HG03558 (cell line): ENCODE measurements around the gene FMOD.

Experiments
- ATAC-seq: cut with Tn5 transposase; IDR thresholded peaks from one replicate; pipeline ENCODE4 v1.9.1; 2021; ENCODE audit warnings: moderate number of reproducible peaks; ENCODE audit not compliant: unreplicated experiment; ENCODE audit errors: extremely low read depth

Gene FMOD

DNA sequence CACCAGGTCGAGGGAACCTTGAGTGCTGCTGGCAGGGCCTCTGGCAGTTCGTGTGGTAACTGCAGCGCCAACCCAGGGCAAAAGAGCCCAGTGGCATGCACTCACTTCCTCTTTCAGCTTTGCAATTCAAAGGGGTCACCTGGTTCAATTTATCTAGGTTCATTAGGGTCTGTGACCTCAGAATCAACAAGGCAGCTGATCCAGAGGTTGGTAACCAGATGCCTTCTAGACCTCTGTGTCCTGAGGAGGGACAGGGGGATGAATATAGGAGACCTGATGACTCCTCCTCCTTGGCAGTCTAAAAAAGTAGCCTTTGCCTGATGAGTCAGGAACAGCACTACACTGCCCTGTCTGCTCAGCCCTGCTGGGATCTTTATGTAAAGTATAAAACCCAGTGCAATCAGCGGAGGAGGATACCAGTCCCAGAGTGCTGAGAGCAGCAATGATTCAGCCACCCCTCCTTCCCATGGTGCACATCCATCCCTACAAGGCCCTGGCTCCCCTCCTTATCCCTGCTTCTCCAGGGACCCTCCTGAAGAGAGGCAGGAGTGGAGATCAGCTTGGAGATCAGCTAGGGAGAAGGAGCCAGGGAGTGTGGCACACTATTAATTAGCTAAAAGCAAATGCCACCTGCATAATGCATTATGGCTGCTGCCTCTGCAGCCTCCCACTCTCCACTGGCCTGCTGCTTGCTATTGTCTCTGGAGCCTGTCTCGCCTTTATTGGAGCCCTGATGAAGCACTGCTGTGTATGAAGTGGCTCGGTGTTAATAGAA, 11.2 kb upstream of the FMOD start:
- ATAC-seq: no peak

DNA sequence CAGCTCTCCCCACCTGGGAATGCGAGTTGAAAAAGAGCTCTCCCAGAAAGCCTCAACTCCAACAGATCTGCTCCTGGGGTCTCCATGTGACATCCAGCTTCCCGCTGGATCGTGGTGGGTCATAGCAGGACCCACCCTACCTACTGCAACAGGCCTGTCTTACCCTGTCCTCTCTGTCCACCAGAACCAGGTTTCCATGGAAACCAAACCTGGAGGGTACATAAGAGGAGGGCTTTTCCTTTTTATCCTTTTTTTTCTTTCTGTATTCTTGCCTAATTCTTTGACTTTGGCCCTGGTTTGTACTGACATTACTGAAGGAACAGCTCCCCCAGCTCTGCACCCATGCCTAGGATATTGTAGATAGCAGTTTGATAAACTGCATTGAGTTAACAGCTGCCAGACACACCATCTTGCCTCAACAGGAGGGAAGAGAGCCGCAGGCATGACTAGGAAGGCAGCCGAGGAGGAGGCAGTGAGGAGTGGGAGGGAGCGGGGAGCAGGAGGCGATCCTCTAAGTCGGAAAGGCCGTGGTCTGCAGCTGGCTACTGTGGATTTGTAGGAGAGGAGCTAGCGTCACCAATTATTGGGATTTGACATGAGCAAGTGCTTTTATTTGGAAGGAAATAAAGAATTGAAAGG, 9.7 kb upstream of the FMOD start:
- ATAC-seq: no peak

- no peak for ATAC-seq
Measured at GRCh38 chr1:203359010-203359571, 8.2 kb upstream of the FMOD start.

DNA sequence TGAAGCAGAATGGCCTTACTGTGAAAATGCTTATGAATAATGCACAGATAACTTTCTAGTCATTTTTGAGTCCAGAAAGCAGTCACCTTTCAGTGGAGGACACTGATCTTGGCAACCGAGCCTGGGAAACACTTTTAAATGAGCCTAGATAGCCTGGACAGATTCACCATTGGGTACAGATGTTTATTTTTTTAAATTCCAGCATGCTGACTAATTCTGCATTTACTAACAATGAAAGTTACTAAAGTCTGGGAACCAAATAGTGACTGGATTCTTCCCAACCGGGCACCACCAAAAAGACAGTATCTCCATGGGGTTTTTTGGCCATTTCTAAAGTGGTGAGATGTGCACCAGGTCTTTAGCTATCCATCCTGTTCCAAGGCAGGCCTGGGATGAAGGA, 3.3 kb upstream of the FMOD start:
- ATAC-seq: no peak

DNA sequence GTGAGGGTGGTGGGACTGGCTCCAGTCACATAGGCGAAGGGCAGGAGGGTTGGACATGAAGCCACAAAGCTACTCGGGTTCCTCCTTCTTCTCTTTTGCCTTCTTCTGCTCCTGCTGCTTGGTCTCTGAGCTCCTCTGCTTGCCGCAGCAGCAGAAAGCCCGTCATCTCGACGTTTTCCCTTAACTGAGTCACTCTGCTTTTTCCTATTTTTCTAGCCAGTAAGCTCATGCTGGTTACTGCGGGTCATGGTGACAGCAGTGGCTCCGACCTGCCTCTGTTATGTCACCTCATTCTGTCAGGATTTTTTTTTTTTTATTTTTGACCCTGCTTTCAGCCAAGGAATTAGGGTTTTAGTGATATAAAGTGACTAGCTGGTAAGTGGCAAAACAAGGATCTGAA, 2.6 kb upstream of the FMOD start:
- ATAC-seq: no peak

DNA sequence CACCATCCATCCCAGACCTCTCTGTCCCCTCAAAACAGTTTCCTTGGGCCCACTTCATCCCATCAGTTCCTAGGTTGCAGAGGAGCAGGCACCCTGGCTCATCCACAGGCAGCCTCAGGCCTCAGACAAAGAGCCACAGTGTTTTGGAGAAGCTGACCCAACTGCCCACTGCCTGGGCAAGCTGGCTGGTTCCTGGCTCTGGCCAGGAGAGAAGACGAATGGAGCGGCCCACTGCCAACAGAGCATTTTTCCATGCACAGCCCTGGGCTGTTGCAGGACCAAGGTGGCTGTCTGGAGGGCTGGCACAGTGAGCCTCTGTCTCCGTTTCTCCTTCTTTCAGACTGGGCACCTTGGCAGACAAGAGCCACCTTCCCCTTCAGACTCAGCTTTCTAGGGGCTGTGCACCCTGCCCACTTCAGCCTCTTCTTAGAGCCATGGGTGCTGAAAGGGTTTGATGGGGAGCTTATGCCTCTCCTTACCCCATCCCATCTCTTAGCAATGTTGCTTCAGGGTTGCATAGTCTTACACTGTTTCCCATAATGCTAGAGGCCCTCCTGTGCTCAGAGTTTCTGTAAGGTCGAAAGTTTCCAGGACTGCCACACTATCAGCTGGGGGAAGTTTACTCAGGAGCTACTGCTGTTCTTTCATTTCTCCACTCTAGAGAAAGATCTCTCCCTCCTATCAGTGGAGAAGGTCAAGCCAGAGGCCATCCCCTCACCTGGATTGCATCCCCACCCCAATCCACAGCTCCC, 973 bp downstream of the FMOD start:
- no peak for ATAC-seq

GRCh38 chr1:203349166-203349565, 1.8 kb downstream of the FMOD start:
- ATAC-seq: no peak

DNA sequence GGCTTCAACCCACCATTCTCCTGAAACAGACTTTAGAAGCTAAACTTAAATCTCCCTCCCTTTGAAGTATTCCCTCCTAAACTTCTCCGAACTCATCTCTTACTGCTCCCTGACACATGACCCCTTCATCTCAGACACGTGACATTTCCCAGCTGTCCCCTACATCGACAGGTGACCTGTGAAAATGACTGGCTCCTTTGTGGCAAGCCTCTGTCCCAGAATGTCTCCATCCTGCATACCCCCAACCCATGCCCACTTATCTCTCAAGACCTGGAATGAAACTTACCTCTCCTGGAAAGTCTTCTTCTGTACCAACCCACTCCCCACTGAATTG, 4.2 kb downstream of the FMOD start:
- no peak for ATAC-seq

DNA sequence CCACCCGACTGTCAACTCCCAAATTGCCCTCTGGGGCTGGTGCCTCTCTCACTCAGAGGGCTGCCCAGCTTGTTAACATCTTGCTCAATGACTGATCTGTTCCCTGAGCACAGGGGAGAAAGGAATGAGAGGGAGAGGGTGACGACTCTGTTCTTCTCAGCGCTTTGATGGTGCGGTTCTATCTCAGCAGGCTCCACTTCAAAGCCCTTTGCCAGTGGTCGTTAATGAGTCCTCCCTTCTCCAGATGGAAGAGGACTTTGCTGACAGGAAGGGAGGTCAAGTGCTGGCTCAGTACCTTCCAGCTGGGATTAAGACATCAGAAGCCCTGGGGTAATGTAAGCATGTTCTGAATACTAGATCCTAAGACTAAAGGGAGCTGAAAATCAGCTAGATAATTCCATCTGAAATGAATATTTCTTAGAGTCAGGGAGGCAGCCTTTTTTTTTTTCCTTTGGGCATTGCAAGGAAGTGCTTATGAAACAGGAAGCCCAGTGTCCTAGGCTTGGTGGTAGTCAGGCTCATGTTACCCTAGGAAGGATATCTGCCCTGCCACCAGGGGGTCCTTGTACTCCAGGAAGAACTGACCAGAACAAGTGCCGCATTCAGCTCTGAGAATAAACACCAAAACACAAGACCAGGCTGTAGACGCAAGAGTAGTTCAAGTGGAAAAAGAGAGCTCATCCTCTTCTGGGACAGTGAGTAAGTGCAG, 4.7 kb downstream of the FMOD start:
- ATAC-seq: no peak

GRCh38 chr1:203343956-203344754, 6.8 kb downstream of the FMOD start:
- ATAC-seq: no peak

- no peak for ATAC-seq
Measured at GRCh38 chr1:203342192-203342940, 8.6 kb downstream of the FMOD start.

DNA sequence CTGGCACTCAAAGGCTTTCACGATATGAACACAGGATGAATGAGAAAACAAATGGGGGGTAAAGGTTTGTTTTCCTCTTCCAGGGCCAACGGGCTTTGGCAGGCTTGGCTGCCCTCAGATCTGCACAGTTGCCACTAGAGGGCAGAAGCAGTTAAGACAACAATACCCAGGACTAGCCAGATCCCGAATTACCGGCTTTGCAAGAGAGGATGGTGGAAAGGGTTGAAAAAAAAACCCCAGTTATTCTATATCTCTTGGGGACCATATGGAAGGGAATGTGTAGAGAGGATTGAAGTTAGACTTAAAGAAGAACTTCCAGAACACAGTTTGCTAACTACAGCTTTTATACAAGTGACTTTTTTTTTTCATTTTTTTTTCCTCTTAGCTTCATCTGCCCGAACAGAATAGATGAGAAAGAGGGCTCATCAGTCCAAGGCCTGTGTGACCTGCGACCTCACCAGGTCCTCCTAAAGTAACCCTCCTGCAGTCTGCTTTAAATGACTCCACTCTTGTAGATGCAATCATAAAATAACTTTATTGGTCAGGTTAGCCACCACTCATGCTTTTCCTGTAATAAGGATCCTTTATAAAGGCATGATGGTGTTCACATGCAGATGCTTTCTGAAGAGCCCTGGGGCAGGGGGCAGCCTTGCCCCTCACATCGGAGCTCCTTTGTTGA, 10.7 kb downstream of the FMOD start:
- ATAC-seq: no peak

GRCh38 chr1:203338335-203339036, 12.4 kb downstream of the FMOD start:
- no peak for ATAC-seq

GRCh38 chr1:203336097-203336496, 14.8 kb downstream of the FMOD start:
- ATAC-seq: no peak

GRCh38 chr1:203335503-203335902, 15.4 kb downstream of the FMOD start:
- no peak for ATAC-seq

DNA sequence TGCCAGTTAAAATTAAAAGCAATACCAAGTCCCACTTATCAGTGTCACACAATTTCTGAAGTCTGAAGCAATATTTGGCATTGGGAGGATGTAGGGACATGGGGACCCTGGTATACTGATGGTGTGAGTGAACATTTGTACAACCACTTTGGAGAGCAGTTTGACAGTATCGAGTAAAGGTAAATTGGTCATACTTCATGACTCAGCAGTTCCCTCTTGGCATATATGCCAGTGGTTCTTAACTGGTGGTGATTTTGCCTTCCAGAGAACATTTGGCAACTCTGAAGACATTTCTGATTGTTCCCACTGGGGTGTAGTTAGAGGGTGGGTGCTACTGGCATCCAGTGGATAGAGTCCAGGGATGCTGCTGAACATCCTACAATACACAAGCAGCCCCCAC, 19.7 kb downstream of the FMOD start:
- ATAC-seq: no peak

- no peak for ATAC-seq
Measured at GRCh38 chr1:203328714-203329122, 22.2 kb downstream of the FMOD start.
